ENCODE results near the gene LRP4.
A peak's percentile ranks its signal among the peaks of the same experiment; 100 is the strongest.

DNA sequence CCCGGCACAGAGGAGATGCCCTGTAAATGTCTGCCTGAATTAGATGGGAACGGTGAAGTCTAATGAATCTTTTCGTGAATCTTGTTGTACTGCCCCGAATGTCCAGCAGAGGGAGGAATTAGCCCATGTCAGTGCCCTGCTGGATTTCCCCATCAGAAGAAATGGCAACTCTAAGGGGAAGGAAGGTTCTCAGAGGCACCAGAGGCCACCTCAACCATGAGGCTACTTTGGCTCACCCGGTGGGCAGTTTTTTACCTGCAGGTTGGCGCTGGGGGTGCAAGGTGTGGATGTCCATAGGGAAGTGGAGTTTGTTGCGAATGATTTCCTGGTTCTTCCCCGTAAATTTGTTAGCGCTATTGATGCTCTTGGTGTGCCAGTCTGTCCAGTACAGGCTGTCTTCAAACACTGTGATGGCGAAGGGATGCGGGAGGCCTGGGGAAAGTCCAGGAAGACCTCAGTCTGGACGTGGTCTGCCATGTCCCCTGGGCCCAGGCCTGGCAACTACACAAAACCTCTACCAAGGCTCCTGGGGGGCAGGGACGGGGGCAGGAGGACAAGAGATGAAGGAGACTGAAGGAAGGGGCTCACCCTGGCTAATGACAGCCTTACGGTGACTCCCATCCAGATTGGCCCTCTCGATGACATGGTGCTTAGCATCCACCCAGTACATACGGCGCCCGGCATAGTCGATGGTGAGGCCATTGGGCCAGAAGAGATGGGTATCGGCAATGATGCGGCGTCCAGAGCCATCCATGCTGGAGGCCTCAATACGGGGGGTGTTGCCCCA is 28.5 kb downstream of the LRP4 start:
- TF ChIP-seq, protein P1, sequence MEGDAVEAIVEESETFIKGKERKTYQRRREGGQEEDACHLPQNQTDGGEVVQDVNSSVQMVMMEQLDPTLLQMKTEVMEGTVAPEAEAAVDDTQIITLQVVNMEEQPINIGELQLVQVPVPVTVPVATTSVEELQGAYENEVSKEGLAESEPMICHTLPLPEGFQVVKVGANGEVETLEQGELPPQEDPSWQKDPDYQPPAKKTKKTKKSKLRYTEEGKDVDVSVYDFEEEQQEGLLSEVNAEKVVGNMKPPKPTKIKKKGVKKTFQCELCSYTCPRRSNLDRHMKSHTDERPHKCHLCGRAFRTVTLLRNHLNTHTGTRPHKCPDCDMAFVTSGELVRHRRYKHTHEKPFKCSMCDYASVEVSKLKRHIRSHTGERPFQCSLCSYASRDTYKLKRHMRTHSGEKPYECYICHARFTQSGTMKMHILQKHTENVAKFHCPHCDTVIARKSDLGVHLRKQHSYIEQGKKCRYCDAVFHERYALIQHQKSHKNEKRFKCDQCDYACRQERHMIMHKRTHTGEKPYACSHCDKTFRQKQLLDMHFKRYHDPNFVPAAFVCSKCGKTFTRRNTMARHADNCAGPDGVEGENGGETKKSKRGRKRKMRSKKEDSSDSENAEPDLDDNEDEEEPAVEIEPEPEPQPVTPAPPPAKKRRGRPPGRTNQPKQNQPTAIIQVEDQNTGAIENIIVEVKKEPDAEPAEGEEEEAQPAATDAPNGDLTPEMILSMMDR (IDR thresholded peaks at IDR 0.05), result peak; percentile 92 to 95 (median 92)
- TF ChIP-seq POLR2A (IDR thresholded peaks at IDR 0.05), result no peak
